Natural killer cell (primary cell): Measurements from ENCODE around the gene DPH2. TPM values are rescaled to one million over a fixed set of nuclear protein-coding genes. Genes with fewer than 3 reads are reported as not detected.

Experiments
- ATAC-seq, 3 donors: fragments of 150-1000 bp in 2 of 3; fragments of 200-7000 bp in 1 of 3; cut with Tn5 transposase; 1 replicate in 1 of 3; 2 replicates in 2 of 3; pipeline ENCODE4 v1.10.0; 2021; ENCODE audit warnings: mild to moderate bottlenecking in 2 of 3, moderate library complexity in 2 of 3
- DNase-seq, 2 donors: peaks; one replicate each; pipeline versions ENCODE4 v3.0.0 to v3.0.0-alpha.2; 2013 to 2021; ENCODE audit warnings: mixed read lengths in 1 of 2
- H3K27ac ChIP-seq: one replicate; pipeline ENCODE4 v1.5.1; 2013; ENCODE audit warnings: mild to moderate bottlenecking, low read length
- H3K27me3 ChIP-seq: one replicate; pipeline ENCODE4 v1.6.1; 2013; ENCODE audit warnings: low read length; ENCODE audit not compliant: control insufficient read depth, insufficient read depth
- H3K36me3 ChIP-seq: one replicate; pipeline ENCODE4 v1.6.1; 2013; ENCODE audit warnings: low read length; ENCODE audit not compliant: control insufficient read depth, insufficient read depth
- H3K4me1 ChIP-seq: one replicate; pipeline ENCODE4 v1.6.1; 2013; ENCODE audit warnings: low read length; ENCODE audit not compliant: control insufficient read depth, insufficient read depth
- H3K4me3 ChIP-seq: one replicate; pipeline ENCODE4 v1.5.1; 2013; ENCODE audit warnings: low read length
- H3K9me3 ChIP-seq: one replicate; pipeline ENCODE4 v1.6.1; 2013; ENCODE audit warnings: low read length; ENCODE audit not compliant: control insufficient read depth, insufficient read depth
- H3K27ac Mint-ChIP-seq, 2 donors: one replicate each; pipeline ENCODE4 v1.8.0; 2022; ENCODE audit warnings: mild to moderate bottlenecking in 2 of 2, mixed read lengths in 2 of 2, moderate library complexity in 1 of 2
- H3K27me3 Mint-ChIP-seq, 2 donors: one replicate each; pipeline ENCODE4 v1.8.0; 2022; ENCODE audit warnings: low read depth in 2 of 2, mixed read lengths in 2 of 2
- H3K36me3 Mint-ChIP-seq: one replicate; pipeline ENCODE4 v1.8.0; 2022; ENCODE audit warnings: mixed read lengths
- H3K4me1 Mint-ChIP-seq, 2 donors: one replicate each; pipeline ENCODE4 v1.8.0; 2022; ENCODE audit warnings: mixed read lengths in 2 of 2
- H3K4me3 Mint-ChIP-seq: one replicate; pipeline ENCODE4 v1.8.0; 2022; ENCODE audit warnings: mild to moderate bottlenecking, moderate library complexity, mixed read lengths
- H3K9me3 Mint-ChIP-seq, 2 donors: one replicate each; pipeline ENCODE4 v1.8.0; 2022; ENCODE audit warnings: mixed read lengths in 2 of 2
- WGBS: methylation state at CpG from one replicate; pipeline ENCODE4 v1.1.7; 2013; ENCODE audit warnings: missing lambda C conversion rate; ENCODE audit not compliant: insufficient coverage; 5-methylcytosine and 5-hydroxymethylcytosine counted together
- intact Hi-C: fragments of 100-400 bp; cut with micrococcal nuclease; formaldehyde crosslinking; loops from one replicate; pipeline ENCODE4 v1.14.2; 2022
- total RNA-seq, 4 donors: library from RNA; stranded (reverse); fragments of 120-200 nt in 1 of 4; gene quantifications; one replicate each; pipeline versions ENCODE4 v1.2.3 to v1.2.4, GENCODE V29; 2013 to 2022
- TF ChIP-seq, protein P1 (sequence below): fragments of 200-600 bp; IDR thresholded peaks from one replicate; pipeline ENCODE4 v1.8.0; 2022; ENCODE audit warnings: antibody characterized with exemption

DPH2 gene
- total RNA-seq, 3 donors from 2014 or later (not counting 1 experiment from before 2014, with no cell fraction given): 18.2 to 27.3 (median 18.8) TPM

GRCh38 chr1:43991200-43991475, 21.3 kb downstream of the DPH2 start:
- H3K27ac Mint-ChIP-seq: peak overlapping the region; percentile 37 to 93
- ATAC-seq (no peak), DNase-seq (no peak)
- H3K4me1 Mint-ChIP-seq: peaks cover 4 to 19% of the 10 kb centered on the region in 2 donors
- 2% methylated on average over 10 of the region's 10 CpGs for WGBS
- H3K9me3 Mint-ChIP-seq: no peaks in the 10 kb centered on the region
- Histone ChIP-seq H3K36me3 (no peaks in the 10 kb centered on the region), H3K27ac (peak overlapping the region; percentile 41), H3K4me3 (peak overlapping the region; percentile 74), H3K4me1 (peaks cover 16% of the 10 kb centered on the region), H3K9me3 (no peaks in the 10 kb centered on the region), H3K27me3 (no peaks in the 10 kb centered on the region)
- H3K36me3 Mint-ChIP-seq: no peaks in the 10 kb centered on the region
- intact Hi-C loops: loop anchor here (1.0 kb wide), 2 partner anchors 17 to 39 kb away; partner anchors contain the start of gene ATP6V0B
- H3K4me3 Mint-ChIP-seq: peak overlapping the region; percentile 93
- TF ChIP-seq, protein P1, sequence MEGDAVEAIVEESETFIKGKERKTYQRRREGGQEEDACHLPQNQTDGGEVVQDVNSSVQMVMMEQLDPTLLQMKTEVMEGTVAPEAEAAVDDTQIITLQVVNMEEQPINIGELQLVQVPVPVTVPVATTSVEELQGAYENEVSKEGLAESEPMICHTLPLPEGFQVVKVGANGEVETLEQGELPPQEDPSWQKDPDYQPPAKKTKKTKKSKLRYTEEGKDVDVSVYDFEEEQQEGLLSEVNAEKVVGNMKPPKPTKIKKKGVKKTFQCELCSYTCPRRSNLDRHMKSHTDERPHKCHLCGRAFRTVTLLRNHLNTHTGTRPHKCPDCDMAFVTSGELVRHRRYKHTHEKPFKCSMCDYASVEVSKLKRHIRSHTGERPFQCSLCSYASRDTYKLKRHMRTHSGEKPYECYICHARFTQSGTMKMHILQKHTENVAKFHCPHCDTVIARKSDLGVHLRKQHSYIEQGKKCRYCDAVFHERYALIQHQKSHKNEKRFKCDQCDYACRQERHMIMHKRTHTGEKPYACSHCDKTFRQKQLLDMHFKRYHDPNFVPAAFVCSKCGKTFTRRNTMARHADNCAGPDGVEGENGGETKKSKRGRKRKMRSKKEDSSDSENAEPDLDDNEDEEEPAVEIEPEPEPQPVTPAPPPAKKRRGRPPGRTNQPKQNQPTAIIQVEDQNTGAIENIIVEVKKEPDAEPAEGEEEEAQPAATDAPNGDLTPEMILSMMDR: no peak
- no peaks in the 10 kb centered on the region for H3K27me3 Mint-ChIP-seq

DNA sequence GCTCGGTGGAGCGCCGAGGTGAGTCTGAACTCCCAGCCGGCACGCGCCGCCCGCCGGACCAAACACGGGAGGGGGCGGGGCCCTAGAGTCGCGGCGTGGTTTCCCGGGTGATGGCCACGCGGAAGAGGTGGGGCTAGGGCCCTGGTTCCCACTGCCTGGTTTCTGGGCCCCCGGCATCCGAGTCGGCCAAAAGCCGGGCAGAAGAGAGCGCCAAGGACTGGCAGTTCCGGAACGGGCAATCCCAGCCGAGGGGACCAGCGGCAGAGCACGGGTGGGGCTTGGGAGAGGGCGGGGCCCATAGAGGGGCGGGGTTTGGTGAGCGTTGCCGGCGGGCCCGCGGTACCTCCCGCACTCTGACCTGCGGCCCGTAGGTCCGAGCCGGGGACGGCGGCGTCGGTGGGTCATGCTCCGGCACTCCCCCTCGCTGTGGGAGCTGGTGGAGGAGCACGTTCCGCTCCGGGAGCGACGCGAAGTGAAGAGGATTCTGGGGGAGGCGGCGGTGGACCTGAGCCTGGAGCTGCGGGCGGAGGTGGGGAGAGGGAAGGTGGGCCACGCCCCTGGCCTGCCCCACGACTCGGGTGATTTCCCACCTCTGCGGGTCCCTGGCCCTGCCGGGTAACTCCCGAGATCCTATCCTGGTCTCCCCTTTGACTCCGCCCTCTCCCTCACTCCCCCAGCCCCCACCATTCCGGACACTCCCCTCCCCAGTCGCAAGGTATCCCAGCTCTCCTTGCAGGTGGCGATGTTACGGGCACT, 21.8 kb downstream of the DPH2 start, which contains the start of gene CCDC24:
Gene CCDC24 (plus strand): TSS at position 124 of the 756 bp plus-strand sequence. CDS start 280 bp downstream, at position 404.
- peak within 1 kb of the TSS; percentile 41 for H3K27ac ChIP-seq
- Mint-ChIP-seq H3K4me1 (peaks cover 4 to 19% of the 10 kb centered on the region in 2 donors), H3K36me3 (no peaks in the 10 kb centered on the region), H3K27me3 (no peaks in the 10 kb centered on the region), H3K27ac (peak within 1 kb of the TSS; percentile 37 to 93), H3K9me3 (no peaks in the 10 kb centered on the region), H3K4me3 (peak within 1 kb of the TSS; percentile 93)
- no peaks in the 10 kb centered on the region for H3K9me3 ChIP-seq
- peak within 1 kb of the TSS; percentile 74 for H3K4me3 ChIP-seq
- ATAC-seq (peak; percentile 89 to 95 (median 91)), DNase-seq (peak; percentile 80 to 83)
- TF ChIP-seq, protein P1: no peak
- WGBS: under 1% methylated on average over 66 of the region's 66 CpGs
- H3K36me3 ChIP-seq: no peaks in the 10 kb centered on the region
- H3K4me1 ChIP-seq: peaks cover 16% of the 10 kb centered on the region
- intact Hi-C loops: loop anchor here (1.0 kb wide), 2 partner anchors 17 to 39 kb away; partner anchors contain the start of gene ATP6V0B
- H3K27me3 ChIP-seq: no peaks in the 10 kb centered on the region

DNA sequence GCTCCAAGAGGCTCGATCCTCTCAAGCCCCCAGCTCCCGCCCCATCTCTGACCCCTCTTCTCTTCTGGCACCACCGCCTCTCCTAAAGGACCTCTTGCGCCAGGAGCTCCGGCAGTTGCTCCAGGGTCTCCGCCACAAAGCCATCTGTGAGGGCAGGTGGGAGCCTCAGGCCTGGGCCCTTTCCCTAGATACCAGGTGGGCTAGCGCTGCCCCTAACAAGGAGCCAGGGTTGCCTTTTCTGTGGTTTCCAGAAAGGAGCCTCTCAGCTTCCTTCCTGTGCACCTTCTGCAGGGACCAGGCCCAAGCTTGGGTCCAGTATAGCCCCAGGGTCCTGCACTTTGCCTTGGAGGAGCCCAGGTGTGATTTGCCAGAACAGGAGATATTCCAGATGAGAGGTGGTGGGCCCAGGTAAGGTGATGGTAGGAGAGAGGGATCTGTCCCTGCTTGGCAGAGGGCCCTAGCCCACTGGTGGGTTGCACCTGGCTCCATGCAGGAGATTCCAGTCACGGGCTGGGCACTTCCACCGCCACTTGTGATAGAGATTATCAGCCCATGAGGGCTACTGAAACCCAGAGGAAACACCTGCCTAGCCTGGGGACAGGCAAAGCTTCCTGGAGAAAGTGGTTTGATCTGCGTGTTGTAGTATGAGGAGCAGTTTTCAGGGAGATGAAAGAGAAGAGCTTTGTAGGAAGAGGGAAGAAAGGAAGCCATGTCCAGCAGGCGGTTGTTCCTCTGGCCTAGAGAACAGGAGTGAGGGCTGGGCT, 22.6 kb downstream of the DPH2 start:
- H3K27ac ChIP-seq: no peak overlapping the region
- no peaks in the 10 kb centered on the region for H3K36me3 ChIP-seq
- Mint-ChIP-seq H3K4me3 (peak overlapping the region; percentile 93), H3K36me3 (no peaks in the 10 kb centered on the region), H3K27me3 (no peaks in the 10 kb centered on the region), H3K27ac (peak overlapping the region; percentile 37 to 93), H3K9me3 (no peaks in the 10 kb centered on the region), H3K4me1 (peaks cover 4 to 19% of the 10 kb centered on the region in 2 donors)
- H3K4me3 ChIP-seq: peak overlapping the region; percentile 74
- intact Hi-C loops: no loop called here
- ATAC-seq (no peak), DNase-seq (no peak)
- peaks cover 16% of the 10 kb centered on the region for H3K4me1 ChIP-seq
- 51% methylated on average over 11 of the region's 11 CpGs for WGBS
- H3K9me3 ChIP-seq: no peaks in the 10 kb centered on the region
- TF ChIP-seq, protein P1: no peak
- no peaks in the 10 kb centered on the region for H3K27me3 ChIP-seq
